ENCODE data around the gene GAS1. TPM values are rescaled to one million over a fixed set of nuclear protein-coding genes. Genes with fewer than 3 reads are reported as not detected.

The GAS1 gene
- total RNA-seq, 2 experiments from 2014 or later, result 0.59 to 0.69 TPM

- Histone ChIP-seq H3K9me3 (ENCODE audit: control insufficient read depth in 1 of 2, insufficient read depth in 1 of 2, low read length in 2 of 2) (no peaks in the 10 kb centered on the region), H3K4me3 (ENCODE audit: low read length) (peak overlapping the region; percentile 71), H3K4me1 (ENCODE audit: insufficient read depth, low read length) (peaks cover 18% of the 10 kb centered on the region), H3K27ac (ENCODE audit: low read depth in 1 of 2, low read length in 2 of 2) (no peak overlapping the region), H3K27me3 (ENCODE audit: control insufficient read depth in 1 of 2, insufficient read depth in 2 of 2, low read length in 2 of 2) (peaks cover 16 to 21% of the 10 kb centered on the region in 2 experiments), H3K36me3 (ENCODE audit: insufficient read depth, low read length) (no peaks in the 10 kb centered on the region)
- H3K27ac Mint-ChIP-seq, result peak overlapping the region; percentile 62
- ChIA-PET CTCF (interaction anchor here (0.7 to 1.6 kb wide), 3 partner anchors 13 to 171 kb away, joined by 3 to 5 read pairs (median 4); no protein-coding TSS in a partner anchor), POLR2A (interaction anchor here (1.1 to 1.4 kb wide), 2 partner anchors 8 to 666 kb away, joined by 3 to 6 read pairs; partner anchors contain the start of gene ISCA1)
- peak; percentile 87 for TF ChIP-seq CTCF (IDR thresholded peaks at IDR 0.05)
- H3K36me3 Mint-ChIP-seq (ENCODE audit: low read depth), result no peaks in the 10 kb centered on the region
- H3K27me3 Mint-ChIP-seq, result peaks cover 20% of the 10 kb centered on the region
- ATAC-seq (ENCODE audit: poor library complexity) (peak; percentile 73), DNase-seq (peak; percentile 51 to 85 (median 62))
- H3K4me3 Mint-ChIP-seq, result peak overlapping the region; percentile 95
- peaks cover 25% of the 10 kb centered on the region for H3K4me1 Mint-ChIP-seq (ENCODE audit: low read depth)
- no peaks in the 10 kb centered on the region for H3K9me3 Mint-ChIP-seq
- intact Hi-C loops (cut with DNase I, micrococcal nuclease), result loop anchor here in 1 of 2 experiments (5.0 kb wide), 2 partner anchors 596 to 666 kb away; partner anchors contain the start of genes ISCA1 and TUT7
Observed at GRCh38 chr9:86948074-86948929, 996 bp upstream of the GAS1 start.

GRCh38 chr9:86946201-86947145, 833 bp downstream of the GAS1 start:
- intact Hi-C loops (cut with DNase I, micrococcal nuclease), result loop anchor here in 1 of 2 experiments (5.0 kb wide), 2 partner anchors 594 to 664 kb away; partner anchors contain the start of genes ISCA1 and TUT7
- no peaks in the 10 kb centered on the region for H3K36me3 Mint-ChIP-seq (ENCODE audit: low read depth)
- no peak overlapping the region for H3K27ac ChIP-seq (ENCODE audit: low read depth in 1 of 2, low read length in 2 of 2)
- no peak overlapping the region for H3K27ac Mint-ChIP-seq
- peak overlapping the region; percentile 84 for H3K4me3 Mint-ChIP-seq
- H3K9me3 ChIP-seq (ENCODE audit: control insufficient read depth in 1 of 2, insufficient read depth in 1 of 2, low read length in 2 of 2), result no peaks in the 10 kb centered on the region
- H3K27me3 ChIP-seq (ENCODE audit: control insufficient read depth in 1 of 2, insufficient read depth in 2 of 2, low read length in 2 of 2), result peaks cover 31 to 39% of the 10 kb centered on the region in 2 experiments
- ATAC-seq (ENCODE audit: poor library complexity) (peak; percentile 76), DNase-seq (peak; percentile 40 to 85 (median 58))
- POLR2A ChIA-PET, result interaction anchor here (1.0 to 1.1 kb wide), 2 partner anchors 9 to 664 kb away, joined by 4 to 9 read pairs; partner anchors contain the start of gene ISCA1
- H3K4me1 Mint-ChIP-seq (ENCODE audit: low read depth), result peaks cover 25% of the 10 kb centered on the region
- H3K27me3 Mint-ChIP-seq, result peaks cover 38% of the 10 kb centered on the region
- no peaks in the 10 kb centered on the region for H3K36me3 ChIP-seq (ENCODE audit: insufficient read depth, low read length)
- peaks cover 18% of the 10 kb centered on the region for H3K4me1 ChIP-seq (ENCODE audit: insufficient read depth, low read length)
- H3K4me3 ChIP-seq (ENCODE audit: low read length), result peak overlapping the region; percentile 57
- no peaks in the 10 kb centered on the region for H3K9me3 Mint-ChIP-seq
- CTCF ChIA-PET, result interaction anchor here (0.6 kb wide), 1 partner anchor 1882 kb away, joined by 4 read pairs; no protein-coding TSS in a partner anchor
- TF ChIP-seq CTCF (IDR thresholded peaks at IDR 0.05), result no peak
